Stimulated activated CD4-positive, alpha-beta T cell treated with anti-CD3 and anti-CD28 coated beads, TNF-alpha, amount 100 ng/mL, for 1 hour (primary cell): ENCODE results near the gene FZR1.
"Not testable (repeated sequence)": the region's sequence is repeated elsewhere in the genome, so short reads cannot be mapped to it uniquely, and the experiment has no call there.

Experiments used
- DNase-seq, 3 donors: peaks; one replicate each; pipeline ENCODE4 v3.0.0-alpha.2; 2020; ENCODE audit warnings: low read depth in 3 of 3, low spot score in 1 of 3

Gene FZR1

GRCh38 chr19:3544058-3544376 is 37.9 kb downstream of the FZR1 start:
- DNase-seq: no peak

DNA sequence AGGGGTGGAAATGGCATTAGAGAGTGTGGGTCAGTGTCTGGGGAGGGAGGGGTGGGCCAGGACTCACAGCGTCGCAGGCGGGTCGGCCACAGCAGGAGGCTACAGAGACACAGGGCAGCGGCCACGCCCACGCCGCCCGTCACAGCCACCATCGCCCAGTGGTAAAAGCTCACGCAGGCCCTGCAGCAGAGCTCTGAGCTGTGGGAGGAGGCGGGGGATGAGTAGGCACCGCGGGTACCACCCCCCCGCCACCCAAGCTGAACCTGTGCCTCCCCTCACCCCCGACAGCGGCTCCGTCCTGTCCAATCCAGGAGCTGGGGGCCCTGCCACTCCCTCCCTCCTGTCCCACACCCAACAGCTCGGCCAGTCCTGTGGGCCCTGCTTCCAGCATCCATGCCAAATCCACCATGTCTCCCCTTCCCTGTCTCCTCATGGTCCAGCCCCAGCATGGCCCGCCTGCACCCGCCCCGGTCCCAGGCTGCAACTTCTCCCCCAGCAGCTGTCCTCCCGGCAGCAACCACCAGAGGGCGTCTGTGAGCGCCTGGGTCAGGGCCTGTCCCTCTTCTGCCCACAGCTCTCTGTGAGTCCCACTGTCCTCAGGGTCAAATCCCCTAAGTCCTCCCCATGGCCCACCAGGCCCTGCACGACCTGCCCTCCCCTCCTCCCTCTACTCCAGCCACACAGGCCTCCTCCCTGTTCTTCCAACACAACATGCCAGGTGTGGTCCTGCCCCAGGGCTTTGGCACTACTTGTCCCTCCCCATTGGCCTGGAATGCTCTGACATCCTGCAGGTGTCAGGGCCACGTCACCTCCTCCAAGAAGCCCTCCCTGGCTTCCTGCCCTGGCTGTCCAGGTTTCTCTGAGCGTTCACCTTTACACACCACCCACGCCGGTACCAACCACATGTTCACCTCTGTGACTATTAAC is 38.9 kb downstream of the FZR1 start:
- peak in 2 of 3 donors; percentile 57 to 84 for DNase-seq

DNA sequence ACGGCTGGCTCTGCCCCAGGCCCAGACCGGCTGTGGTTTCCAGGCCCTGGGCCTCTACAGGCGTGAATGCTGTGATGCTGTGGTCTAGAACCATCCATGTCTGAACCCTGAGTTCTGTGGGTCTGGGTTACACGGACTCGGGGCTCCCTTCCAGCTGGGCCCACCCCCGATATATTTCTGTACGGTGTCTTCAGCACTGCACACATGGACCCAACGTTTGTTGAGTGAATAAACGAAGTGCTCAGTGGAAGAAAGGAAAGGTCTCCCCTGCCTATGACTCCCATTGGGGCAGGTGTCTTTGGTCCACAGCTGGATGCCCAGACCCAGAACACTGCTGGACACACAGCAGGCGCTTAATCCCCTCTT is 39.5 kb downstream of the FZR1 start:
- no peak for DNase-seq

- no peak for DNase-seq
Measured at GRCh38 chr19:3546119-3546518, 40.0 kb downstream of the FZR1 start.

- peak in 1 of 3 donors; percentile 21 for DNase-seq
Measured at GRCh38 chr19:3547301-3547731, 41.2 kb downstream of the FZR1 start.

DNA sequence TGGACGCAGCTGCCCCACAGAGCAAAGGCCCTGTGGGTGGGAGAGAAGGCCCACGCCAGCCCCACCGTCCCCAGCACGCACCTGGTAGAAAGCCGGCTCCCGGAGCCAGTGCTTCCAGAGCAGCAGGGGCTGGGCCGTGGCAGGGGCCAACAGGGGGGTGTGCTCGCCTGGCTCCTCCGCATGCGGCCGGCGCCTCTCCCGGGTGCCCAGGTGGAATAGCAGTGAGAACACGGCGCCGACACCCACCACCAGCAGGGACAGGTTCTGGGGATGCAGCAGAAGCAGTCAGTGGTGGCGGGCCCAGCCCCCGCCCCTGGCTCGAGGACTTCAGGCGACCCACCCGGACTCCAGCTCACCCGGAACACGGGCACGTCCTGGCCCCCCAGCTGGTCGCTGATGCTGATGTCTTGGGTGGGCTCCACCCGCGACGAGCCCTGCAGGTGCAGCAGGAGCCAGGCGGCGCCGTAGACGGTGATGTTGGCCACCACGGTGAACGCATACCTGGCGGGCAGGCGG is 41.7 kb downstream of the FZR1 start:
- DNase-seq: no peak

DNA sequence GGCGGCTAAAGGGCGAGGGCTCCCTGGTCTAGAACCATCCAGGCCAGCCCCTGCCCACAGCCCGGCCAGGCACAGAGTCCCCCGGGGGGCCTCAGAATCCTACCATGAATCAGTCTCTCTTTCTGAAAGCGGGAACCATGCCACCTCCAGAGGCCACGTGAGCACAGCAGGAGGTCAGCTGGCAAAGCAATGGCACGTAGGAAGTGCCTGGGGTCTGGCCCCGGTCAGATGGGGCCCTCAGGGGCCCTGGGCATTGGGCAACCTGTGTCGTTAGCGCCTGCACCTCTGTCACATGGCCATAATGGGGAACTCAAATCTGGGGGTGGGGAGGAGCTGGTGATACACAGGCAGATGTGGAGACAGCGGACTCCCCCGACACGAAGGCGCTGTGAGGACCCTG is 42.5 kb downstream of the FZR1 start:
- DNase-seq: no peak

DNA sequence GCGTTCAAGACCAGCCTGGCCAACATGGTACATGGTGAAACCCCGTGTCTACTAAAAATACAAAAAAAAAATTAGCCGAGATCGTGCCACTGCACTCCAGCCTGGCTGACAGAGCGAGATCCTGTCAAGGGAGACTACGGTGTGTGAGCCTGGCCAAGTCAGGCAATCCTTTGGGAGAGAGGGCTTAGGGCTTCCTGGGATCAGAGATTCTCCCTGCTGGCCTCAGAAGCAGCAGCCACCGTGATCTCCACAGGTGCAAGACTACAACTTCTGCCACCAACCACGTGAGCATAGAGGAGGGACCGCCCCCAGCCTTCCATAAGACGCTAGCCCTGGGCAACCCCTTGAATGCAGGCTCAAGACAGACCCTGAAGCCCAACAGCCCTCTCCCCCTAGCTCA is 43.7 kb downstream of the FZR1 start:
- no peak for DNase-seq

GRCh38 chr19:3550947-3551791 is 45.1 kb downstream of the FZR1 start:
- no peak for DNase-seq

DNA sequence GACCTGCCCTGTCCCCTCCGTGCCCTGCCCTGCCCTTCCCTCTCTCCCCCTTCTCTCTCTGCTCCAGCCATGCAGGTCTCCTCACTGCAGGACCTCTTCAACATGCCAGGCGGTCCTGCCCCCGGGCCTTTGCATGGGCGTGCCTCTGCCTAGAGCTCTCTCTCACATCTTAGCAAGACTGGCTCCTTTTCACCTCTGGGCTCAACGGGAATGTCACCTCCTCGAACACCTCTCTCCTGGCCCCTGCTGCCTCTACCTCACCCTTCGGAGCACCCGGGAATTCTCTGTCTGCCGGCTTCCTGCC is 45.6 kb downstream of the FZR1 start:
- no peak for DNase-seq

GRCh38 chr19:3554254-3555083 is 48.4 kb downstream of the FZR1 start:
- DNase-seq: no peak

DNA sequence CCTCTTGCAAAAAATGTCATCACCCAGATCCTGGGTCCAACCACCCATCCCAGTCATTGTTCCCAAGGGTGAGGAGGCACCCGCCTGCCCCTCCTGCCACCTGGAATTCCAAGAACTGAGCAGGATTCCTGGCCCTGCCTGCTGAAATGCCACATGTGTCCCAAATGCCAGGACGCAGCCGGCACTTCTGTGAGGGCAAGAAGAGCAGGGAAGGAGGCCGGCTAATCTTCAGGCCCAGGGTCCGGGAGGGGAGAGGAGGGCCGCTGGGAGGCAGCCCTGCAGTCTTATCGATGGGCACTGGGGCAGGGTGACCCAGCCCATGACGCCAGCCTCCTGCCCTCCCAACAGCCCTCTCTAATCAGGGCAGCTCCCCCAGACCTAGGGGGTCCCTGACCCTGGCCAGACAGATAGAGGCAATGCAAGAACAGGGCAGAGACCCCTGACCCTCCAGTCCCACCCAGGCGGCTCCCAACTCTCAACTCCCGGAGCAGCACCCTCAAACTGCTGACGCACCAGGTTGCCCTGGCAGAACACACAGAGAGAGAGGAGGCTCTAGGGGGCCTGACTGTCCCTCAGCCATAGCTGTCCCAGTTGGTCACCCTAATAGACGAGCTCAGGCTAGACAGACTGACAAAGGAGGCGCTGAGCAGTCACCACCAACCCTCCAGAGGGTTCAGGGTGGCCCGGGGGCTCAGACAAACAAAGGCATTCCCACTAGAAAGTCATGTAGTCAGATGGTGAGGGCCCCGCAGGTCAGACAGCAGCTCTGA is 49.7 kb downstream of the FZR1 start:
- DNase-seq: no peak

GRCh38 chr19:3556423-3556977 is 50.4 kb downstream of the FZR1 start:
- DNase-seq: no peak

DNA sequence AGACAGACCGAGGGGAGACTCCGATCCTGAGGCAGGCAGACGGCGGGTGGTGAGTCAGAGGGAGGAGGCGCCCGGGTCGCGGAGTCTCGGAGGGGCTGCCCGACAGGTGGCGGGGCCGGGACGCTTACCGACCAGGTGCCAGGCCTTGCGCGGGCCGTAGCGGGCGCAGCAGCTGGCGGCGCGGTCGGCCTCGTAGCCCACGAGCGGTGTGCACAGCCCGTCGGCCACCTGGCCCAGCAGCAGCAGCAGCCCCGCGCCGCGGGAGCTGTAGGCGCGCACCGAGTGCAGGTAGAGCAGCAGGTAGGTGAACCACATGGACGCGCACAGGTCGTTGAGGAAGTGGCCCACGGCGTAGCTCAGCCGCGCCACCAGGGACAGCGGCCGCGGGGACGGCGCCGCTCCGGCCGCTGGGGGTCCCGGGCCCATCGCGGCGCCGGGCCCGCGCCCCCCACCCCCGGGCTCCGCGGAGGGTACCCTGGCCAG is 50.9 kb downstream of the FZR1 start:
- peak; percentile 32 to 63 (median 35) for DNase-seq

DNA sequence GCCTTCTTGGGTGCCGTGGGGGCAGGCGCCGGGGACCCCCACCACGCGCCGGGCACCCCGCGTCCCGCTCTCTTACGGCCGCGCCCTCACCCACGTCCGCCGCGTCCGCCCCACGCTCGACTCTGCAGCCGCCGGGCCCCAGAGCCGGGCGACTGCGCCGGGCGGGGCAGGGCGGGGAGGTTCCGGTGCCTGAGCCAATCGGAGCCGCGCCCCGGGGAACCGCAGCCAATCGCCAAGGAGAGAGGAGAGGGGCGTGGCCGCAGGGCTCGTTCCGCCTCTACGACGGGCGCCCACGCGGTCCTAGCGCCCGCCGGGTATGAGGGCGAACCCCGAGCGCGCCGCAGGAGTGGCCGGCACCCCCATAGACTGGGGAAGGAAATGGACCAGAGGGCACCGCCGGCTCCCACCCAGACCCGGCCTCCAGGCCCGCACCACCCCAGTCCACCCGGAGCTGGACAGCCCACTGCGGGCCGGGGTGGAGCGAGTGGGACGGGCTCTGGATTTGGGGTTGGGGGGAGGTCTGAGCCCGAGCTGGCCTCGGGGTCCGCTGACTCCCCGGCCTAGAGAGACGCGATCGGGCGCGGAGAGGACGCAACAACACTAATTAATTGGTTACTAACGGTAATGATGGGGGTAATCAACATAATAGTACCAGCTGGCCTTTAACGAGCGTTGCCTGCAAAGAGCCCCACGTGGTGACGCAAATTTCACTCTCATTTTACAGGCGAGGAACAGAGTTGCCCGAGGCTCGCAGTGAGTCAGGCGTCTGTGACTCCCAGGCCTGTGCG is 51.5 kb downstream of the FZR1 start, which contains the start of gene MFSD12:
Gene MFSD12, minus strand, starts transcription at position 126 of the 788 bp plus-strand sequence. CDS start 183 bp downstream, outside the sequence.
- DNase-seq: peak; percentile 83 to 94 (median 85)

- no peak for DNase-seq
Measured at GRCh38 chr19:3563709-3564524, 57.8 kb downstream of the FZR1 start.

DNA sequence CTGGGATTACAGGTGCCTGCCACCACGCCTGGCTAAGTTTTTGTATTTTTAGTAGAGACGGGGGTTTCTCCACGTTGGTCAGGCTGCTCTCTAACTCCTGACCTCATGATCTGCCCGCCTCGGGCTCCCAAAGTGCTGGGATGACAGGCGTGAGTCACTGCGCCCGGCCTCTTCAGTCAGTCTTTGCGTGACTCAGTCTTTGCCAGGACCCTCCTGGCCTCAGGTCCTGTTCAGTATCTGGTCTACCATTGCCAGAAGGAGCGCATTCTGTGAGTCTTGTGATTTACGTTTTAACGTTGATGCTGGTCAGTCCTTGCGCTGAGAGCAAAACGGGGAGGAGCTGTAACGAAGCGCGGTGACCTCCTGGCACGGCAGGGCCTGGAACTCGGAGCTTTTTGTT is 59.0 kb downstream of the FZR1 start:
- no peak for DNase-seq

GRCh38 chr19:3570042-3570441 is 63.9 kb downstream of the FZR1 start:
- not testable (repeated sequence) for DNase-seq
